GM18499 (cell line): ENCODE data around the gene HEXD.
"Not testable (repeated sequence)": the region's sequence is repeated elsewhere in the genome, so short reads cannot be mapped to it uniquely, and the experiment has no call there.

ENCODE experiments used
- ATAC-seq: cut with Tn5 transposase; IDR thresholded peaks from one replicate; pipeline ENCODE4 v1.9.1; 2021; ENCODE audit warnings: moderate number of reproducible peaks; ENCODE audit not compliant: insufficient read depth, unreplicated experiment

The HEXD gene

DNA sequence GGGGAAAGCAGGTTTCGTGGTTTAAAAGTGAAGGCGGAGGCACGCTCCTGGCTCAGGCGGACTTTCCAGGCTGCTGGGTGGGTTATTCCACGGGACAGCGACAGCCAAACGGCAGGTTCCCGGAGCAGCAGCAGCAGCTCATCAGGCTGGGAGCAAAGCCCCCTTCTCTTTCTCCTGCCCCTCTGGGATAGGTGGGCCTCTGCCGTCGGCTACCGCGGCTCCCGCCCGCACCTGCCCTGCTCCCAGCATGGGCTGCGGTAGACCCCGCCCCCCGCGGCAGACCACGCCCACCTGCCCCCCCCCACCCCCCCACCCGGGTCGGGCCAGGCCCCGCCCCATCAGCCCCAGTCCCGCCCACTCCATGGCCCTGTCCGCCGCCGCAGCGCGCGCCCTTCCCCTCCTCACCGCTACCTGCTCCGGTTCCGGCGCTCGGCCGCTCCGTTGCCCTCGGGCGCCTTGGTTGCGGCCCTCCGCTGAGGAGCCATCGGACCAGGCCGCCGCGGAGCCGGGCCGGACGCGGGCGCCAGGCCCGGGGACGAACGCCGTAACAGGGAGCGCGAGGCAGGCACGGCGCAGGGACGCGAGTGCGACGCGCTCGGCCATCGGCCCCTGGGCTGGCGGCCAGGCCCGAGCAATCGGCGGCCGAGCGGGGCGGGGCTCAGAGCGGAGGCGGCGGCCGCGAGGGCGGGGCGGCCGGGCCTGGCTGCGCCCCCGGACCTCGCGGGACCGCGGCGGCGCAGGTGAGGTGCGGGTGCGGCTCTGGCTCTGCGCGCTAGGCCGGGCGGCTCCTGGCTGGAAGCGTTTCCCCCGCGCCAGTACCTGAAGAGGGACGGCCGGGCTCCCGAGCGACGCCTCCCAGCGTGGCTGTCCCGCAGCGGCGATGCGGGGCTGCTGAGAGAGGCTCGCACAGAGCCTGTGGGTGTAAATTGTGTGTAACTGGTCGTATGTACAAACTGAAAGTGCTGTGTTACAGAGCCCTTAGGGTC, at the start of gene HEXD, which contains the start of gene OGFOD3:
Gene HEXD, plus strand, starts transcription at position 347 of the 986 bp plus-strand sequence. CDS start 1,453 bp downstream, outside the sequence.
Gene OGFOD3, minus strand, starts transcription at position 586 of the 986 bp plus-strand sequence. Its CDS starts 101 bp downstream, at position 485.
- ATAC-seq: peak; percentile 51

DNA sequence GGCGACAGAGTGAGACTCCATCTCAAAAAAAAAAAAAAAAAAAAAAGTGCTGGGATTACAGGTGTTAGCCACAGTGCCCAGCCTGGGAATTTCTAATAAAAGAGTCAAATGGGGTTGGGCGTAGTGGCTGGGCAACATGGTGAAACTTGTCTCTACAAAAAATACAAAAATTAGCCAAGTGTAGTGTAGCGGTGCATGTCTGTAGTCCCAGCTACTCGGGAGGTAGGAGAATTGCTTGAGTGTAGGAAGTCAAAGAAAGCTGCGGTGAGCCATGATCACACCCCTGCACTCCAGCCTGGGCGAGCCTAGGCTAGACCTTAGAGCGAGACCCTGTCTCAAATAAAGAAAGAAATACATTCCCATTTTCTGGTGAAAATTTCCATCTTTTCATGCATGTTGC, 48.9 kb upstream of the HEXD start:
- ATAC-seq: no peak

DNA sequence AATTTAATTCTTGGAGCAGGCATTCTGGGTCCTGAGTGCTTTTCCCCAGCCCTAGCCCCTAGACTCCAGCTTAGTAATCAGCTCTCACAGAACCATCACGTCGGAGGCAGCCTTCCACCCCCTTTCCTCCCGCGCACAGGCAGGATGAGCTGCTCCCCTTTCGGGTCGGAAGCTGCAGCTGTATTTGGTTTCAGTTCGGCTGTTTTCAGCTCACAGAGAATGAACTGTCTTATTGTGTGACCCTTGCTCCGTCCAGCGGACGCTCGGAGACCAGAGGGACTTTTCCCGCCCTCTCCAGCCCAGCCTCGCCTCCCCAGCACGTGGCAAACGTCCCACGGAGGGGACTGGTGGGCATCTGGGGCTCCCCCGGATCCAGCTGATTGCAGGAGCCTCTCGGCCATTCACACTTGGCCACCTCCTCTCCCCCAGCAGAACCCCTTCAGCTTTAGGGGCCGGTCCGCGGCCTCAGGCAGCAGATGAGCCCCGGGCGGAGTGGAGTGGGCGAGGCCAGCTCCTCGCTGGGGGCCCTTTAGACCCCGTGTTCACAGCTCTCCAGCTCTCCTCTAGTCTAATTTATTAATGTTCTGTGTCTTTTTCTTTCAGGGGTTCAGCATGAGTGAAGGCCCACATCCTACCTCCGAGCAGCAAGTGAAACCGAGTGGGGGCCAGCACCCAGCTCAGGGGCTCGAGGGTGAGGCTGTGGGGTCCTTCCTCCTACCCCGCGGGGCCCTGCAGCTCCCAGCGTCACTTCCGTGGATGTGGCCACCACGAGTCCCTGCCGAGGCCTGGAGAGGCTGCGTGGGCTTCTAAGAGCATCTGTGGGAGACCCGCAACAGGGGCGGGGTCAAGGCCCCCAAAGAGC, 47.4 kb upstream of the HEXD start:
- no peak for ATAC-seq

DNA sequence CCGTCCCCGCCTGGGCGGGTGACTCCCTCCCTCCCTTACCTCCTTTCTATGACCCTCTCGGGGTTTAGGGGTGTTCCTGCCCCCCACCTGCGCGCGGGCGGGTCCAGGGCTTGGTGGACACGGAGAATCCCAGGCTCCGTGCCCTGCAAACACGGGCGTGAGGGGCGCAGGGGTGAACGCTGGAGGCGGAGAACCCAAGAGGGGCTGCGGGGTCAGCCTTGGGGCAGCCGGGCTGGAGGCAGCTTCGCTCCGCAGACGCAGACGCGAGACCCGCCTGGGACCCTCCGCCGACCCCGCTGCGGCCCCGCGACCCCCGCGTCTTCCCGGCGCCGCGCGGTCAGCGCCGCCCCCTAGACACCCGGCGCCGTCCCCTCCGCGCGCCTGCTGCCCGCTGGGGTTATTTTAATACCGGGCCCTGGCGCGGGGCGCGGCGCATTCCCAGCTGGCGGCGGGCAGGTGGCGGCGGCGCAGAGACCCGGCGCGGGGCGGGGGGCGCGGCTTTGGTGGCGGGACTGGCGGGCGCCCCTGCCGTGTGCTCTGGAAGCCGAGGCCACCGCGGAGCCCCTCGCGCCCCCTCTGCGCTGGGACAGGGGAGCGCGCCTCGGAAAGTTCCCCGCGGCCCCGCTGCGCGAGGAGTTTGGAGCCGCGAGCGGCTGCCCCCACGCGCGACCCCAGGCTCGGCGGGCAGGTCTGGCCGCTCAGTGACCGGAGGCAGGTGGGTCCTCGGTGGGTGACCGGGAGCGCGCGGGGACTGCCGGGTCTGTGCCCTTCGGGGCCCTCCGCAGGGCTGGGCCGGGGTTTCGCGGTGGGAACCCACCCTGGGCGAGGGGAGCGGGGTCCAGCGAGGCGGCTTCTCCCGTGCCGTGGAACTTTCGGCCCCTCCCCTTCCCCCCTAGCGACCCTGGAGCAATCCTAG, 46.6 kb upstream of the HEXD start, which contains the start of gene UTS2R:
Gene UTS2R, plus strand, starts transcription at position 433 of the 916 bp plus-strand sequence. CDS start 2,560 bp downstream, outside the sequence.
- ATAC-seq: no peak

DNA sequence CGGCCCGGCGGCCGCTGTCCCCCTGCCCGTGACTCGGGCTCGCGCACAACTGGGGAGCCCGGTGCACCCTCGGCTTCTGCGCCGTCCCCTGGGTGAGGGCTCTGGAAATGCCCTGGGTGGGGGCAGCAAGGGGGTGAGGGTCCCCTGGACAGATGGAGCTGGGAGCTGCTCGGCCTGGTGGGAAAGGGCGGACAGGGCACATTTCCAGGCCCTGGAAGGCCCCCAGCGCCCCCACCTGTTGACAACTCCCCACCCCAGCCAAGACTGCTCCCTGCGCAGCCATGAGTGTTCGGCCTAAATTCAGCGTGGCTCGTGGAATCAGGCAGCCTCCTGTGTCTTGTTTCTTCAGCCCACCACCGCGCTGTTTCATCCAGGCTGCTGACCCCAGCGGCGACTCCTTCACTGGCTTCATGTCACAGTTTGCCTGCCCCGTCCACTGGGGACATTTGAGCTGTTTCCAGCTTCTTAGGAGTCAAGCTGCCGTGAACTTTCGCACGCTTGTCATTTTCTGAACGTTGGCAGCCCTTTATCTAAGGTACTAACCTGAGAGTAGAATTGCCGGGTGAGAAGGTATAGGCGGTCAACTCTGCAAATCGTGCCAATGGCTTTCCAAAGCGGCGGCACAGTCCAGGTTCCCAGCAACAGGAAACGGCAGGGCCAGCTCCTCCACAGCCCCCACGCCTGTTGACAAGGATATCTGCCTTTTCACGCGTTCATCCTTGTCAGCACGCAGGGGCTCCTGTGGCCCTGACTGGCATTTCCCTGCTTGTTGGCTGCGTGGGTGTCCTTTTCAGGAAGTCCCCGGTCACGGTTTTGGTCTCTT, 45.7 kb upstream of the HEXD start:
- ATAC-seq: no peak

DNA sequence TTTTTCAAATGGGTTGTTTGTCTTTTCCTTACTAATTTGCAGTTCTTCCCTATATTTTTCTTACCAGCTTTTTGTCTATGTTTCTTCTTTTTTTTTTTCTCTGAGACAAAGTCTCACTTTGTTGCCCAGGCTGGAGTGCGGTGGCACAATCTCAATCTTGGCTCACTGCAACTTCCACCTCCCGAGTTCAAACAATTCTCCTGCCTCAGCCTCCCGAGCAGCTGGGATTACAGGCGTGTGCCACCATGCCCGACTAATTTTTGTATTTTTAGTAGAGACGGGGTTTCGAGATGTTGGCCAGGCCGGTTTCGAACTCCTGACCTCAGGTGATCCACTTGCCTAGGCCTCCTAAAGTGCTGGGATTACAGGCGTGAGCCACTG, 45.1 kb upstream of the HEXD start:
- ATAC-seq: not testable (repeated sequence)

DNA sequence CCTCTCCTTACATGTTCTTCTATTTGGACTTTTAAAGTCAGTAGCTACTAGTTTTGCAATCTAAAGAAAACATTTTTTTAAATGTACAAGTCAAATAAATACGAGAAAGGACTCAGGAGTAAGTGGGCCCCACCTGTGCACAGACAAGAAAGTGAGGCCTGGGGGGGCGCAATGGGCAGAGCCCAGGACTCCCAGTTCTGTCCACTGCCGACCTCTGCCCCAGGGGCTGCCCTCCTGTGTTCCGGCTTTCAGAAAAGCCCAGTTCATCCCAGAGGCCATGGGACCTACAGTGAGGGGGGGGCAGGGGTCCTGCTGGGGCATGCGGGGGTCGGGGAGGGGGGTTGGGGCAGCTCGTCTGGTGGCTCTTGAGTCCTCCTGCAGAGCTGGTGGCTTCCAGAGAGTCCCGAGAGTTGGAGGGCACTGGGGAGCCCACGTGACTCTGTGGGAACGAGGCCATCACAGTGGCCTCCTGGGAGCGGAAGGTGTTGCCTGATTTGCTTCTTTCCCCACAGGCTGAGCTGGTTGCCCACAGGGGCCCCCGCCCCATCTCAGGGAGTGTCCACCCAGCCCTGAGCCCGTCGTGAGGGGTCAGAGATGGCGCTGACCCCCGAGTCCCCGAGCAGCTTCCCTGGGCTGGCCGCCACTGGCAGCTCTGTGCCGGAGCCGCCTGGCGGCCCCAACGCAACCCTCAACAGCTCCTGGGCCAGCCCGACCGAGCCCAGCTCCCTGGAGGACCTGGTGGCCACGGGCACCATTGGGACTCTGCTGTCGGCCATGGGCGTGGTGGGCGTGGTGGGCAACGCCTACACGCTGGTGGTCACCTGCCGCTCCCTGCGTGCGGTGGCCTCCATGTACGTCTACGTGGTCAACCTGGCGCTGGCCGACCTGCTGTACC, 44.2 kb upstream of the HEXD start:
- ATAC-seq: no peak

DNA sequence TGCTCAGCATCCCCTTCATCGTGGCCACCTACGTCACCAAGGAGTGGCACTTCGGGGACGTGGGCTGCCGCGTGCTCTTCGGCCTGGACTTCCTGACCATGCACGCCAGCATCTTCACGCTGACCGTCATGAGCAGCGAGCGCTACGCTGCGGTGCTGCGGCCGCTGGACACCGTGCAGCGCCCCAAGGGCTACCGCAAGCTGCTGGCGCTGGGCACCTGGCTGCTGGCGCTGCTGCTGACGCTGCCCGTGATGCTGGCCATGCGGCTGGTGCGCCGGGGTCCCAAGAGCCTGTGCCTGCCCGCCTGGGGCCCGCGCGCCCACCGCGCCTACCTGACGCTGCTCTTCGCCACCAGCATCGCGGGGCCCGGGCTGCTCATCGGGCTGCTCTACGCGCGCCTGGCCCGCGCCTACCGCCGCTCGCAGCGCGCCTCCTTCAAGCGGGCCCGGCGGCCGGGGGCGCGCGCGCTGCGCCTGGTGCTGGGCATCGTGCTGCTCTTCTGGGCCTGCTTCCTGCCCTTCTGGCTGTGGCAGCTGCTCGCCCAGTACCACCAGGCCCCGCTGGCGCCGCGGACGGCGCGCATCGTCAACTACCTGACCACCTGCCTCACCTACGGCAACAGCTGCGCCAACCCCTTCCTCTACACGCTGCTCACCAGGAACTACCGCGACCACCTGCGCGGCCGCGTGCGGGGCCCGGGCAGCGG, 43.4 kb upstream of the HEXD start:
- ATAC-seq: no peak

DNA sequence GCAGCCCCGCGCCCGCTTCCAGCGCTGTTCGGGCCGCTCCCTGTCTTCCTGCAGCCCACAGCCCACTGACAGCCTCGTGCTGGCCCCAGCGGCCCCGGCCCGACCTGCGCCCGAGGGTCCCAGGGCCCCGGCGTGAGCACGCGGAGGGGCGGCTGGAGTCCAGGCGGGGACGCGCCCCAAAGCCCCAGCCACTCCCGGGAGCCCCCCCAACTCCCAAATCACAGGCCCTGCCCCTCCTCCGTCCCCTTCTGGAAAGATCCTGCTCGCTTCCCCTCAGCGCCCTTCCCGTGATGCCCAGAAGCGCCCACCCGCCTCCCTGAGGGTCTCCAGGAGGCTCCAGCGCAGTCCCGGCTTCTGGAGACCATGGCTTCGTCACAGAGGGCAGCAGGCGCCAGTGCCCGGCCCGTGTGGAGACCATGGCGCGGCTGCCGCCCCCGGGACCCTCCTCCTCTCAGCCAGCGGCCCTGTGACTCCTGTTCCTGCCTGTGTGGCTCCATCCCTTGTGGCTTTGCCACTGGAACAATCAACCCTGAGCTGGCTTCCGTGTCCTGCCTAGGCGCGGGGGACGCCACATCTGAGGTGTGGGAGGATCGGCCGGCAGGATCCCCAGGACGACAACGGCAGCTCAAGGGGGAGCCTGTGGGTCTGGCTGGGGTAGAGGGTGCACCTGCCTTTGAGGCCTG, 42.6 kb upstream of the HEXD start:
- no peak for ATAC-seq

DNA sequence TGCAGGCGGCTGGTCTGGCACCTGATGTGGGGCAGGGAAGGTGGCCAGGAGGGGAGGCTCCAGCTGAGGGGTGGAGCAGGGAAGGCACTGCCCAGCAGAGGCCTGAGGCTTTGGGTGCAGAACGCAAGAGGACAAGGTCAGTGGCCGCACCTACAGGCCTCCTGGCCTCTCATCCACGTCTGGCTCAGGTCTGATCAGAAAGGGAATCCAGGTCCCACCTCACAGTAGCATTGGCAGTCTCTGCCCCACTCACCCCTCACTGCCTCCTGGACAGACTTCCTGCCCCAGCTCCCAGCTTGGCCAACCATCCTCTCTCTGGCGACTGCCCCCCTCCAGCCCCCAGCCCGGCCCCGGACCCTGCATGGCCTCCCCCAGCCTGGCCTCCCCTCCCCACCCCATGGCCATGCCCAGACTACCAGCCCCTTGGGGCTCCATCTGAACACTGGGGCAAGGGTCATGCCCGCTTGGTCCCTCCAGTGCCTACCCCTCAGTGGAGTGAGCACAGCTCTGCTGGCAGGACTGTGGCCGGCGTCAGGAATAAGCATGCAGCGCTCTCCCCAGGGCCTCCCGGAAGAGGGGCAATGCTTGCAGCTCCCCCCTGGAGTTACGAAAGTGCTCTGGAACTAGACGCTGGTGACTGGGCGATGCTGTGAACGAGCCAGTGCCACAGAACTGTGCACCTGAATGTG, 42.0 kb upstream of the HEXD start:
- ATAC-seq: no peak

DNA sequence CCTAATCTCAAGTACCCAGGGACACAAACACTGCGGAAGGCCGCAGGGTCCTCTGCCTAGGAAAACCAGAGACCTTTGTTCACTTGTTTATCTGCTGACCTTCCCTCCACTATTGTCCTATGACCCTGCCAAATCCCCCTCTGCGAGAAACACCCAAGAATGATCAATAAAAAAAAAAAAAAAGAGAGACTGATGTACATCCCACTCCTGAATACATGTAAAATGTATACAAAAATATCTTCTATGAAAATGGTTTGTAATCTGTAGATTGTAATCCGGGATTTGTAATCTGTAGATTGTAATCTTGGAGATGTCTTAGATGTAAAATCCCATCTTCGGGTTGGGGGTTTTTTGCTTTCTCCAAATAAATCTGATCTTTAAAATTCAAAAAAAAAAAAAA, 40.9 kb upstream of the HEXD start:
- ATAC-seq: not testable (repeated sequence)

DNA sequence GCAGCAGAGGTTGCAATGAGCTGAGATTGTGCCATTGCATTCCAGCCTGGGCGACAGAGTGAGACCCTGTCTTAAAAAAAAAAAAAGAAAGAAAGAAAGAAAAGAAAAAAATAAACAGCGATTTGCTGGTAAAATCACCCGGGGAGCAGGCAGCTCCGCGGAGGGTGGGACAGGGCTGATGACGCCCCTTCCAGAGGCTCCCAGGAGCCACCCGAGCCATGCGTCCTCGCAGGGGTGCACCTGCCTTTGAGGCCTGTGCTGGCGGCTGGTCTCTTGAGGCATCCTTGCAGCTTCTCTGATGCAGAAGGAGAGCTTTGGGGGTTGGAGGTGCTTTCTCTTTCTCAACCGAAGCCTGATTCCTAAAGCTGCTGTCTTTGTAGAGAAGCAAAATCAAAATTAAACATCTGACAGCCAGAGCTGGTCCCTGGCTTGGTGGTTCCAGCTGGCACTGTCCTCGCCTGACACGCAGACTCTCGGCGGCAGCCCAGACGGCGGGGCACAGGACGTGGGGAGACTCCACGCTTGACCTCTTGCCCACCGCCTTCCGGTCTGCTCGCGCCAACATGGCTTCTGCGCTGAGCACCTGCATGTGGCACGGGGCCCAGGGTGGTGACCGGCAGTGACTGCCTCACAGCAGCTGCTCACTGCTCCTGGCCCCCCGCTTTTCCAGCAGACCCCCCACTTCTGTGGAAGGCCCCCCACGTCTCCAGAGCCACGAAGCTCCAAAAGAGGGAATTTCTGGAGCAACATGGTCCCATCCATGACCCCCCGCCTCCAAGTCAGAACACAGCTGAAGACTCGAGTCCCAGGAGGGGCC, 40.0 kb upstream of the HEXD start:
- ATAC-seq: no peak

DNA sequence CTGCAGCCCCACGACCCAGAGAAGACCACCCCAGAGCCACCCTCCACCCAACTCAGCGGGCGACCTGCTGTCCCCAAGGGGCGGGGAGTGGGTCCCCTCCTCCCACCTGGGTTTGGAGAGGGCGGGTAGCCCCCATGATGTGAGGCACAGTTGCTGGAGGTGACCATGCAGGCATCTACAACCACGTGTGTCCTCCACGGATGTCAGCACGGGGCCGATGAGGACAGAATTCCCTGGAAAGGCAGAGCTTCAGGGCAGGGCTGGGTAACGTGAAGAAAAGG, 39.5 kb upstream of the HEXD start:
- no peak for ATAC-seq

DNA sequence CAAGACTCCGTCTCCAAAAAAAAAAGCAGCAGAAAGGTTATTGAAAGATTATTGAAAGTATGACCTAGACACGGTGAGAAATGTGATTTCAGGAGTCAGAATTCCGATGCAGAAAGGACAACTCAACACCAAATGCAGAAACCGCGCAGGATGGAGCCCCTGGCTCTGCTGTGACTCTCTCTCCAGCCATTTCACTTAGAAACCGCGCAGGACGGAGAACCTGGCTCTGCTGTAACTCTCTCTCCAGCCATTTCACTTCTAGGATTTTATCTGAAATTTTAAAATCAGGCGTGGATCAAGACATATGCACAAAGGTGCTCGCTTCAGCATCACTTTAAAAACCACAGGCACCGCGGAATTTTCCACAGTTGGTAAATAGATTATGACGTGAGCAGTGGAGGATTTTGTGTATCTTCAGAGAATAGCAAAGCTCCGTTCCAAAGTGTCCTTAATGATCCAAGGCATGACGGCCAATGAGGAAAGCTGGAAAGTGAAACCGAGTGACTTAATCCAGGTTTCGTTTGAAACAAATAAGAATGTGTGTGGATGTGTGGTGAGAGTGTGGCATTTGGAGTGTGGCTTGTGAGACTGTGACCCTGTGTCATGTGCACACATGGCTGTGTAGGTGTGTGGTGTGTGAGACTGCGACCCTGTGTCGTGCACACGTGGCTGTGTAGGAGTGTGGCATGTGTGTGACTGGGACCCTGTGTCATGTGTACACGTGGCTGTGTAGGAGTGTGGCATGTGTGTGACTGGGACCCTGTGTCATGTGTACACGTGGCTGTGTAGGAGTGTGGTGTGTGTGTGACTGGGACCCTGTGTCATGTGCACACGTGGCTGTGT, 37.1 kb upstream of the HEXD start:
- ATAC-seq: no peak

DNA sequence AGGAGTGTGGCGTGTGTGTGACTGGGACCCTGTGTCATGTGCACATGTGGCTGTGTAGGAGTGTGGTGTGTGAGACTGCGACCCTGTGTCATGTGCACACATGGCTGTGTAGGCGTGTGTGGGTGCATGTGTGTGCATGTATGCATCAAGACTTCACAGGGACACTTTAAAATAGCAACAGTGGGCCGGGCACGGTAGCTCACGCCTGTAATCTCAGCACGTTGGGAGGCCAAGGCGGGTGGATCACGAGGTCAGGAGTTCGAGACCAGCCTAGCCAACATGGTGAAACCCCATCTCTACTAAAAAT, 36.5 kb upstream of the HEXD start:
- not testable (repeated sequence) for ATAC-seq
